OCI-LY1 (cell line): Measurements from ENCODE around the gene GDPD3.

ENCODE experiments used
- H2AFZ ChIP-seq: fragments of 200-600 bp; sonication (generic), shearing (Covaris generic); 2 replicates; pipeline ENCODE4 v1.6.0; 2014; ENCODE audit warnings: antibody characterized with exemption, mild to moderate bottlenecking, low read length
- H3F3A ChIP-seq: fragments of 200-600 bp; sonication (generic), shearing (Covaris generic); 2 replicates; pipeline ENCODE4 v1.6.0; 2014; ENCODE audit warnings: mild to moderate bottlenecking, antibody characterized with exemption, low read length, moderate library complexity; ENCODE audit not compliant: insufficient read depth
- H3K27ac ChIP-seq: fragments of 200-600 bp; sonication (generic); 2 replicates; pipeline ENCODE4 v1.5.1; 2014; ENCODE audit warnings: low read length, mixed run types, mild to moderate bottlenecking, low read depth; ENCODE audit not compliant: poor library complexity, severe bottlenecking
- H3K27me3 ChIP-seq: fragments of 200-600 bp; sonication (generic); 2 replicates; pipeline ENCODE4 v1.6.0; 2014; ENCODE audit warnings: antibody characterized with exemption, mild to moderate bottlenecking, low read length, moderate library complexity; ENCODE audit not compliant: insufficient read depth
- H3K36me3 ChIP-seq: fragments of 200-600 bp; sonication (generic); 2 replicates; pipeline ENCODE4 v1.6.1; 2014; ENCODE audit warnings: mild to moderate bottlenecking, antibody characterized with exemption, low read length, moderate library complexity, mixed read lengths; ENCODE audit not compliant: insufficient read depth
- H3K4me1 ChIP-seq: fragments of 200-600 bp; sonication (generic); 2 replicates; pipeline ENCODE4 v1.5.1; 2014; ENCODE audit warnings: mild to moderate bottlenecking, low read length, moderate library complexity; ENCODE audit not compliant: insufficient read depth, severe bottlenecking
- H3K4me2 ChIP-seq: fragments of 200-600 bp; sonication (generic), shearing (Covaris generic); 2 replicates; pipeline ENCODE4 v1.6.1; 2014; ENCODE audit warnings: low read length
- H3K4me3 ChIP-seq: fragments of 200-600 bp; sonication (generic); 2 replicates; pipeline ENCODE4 v1.5.1; 2014; ENCODE audit warnings: low read length, low read depth, mild to moderate bottlenecking, mixed read lengths; ENCODE audit not compliant: poor library complexity, severe bottlenecking
- H3K79me2 ChIP-seq: fragments of 200-600 bp; shearing (Covaris generic); 2 replicates; pipeline ENCODE4 v1.6.1; 2016; ENCODE audit warnings: mixed run types, low read length, mixed read lengths; ENCODE audit not compliant: insufficient read depth
- H3K9ac ChIP-seq: fragments of 200-600 bp; sonication (generic), shearing (Covaris generic); 2 replicates; pipeline ENCODE4 v1.6.1; 2014; ENCODE audit warnings: mild to moderate bottlenecking, low read length, mixed read lengths
- H3K9me2 ChIP-seq: fragments of 200-600 bp; sonication (generic), shearing (Covaris generic); 2 replicates; pipeline ENCODE4 v1.6.1; 2014; ENCODE audit warnings: low read depth, mild to moderate bottlenecking, low read length, mixed read lengths
- H3K9me3 ChIP-seq: fragments of 200-600 bp; shearing (Covaris generic); 2 replicates; pipeline ENCODE4 v1.6.1; 2014; ENCODE audit warnings: low read length, mixed read lengths
- H4K20me1 ChIP-seq: fragments of 200-600 bp; sonication (generic), shearing (Covaris generic); 2 replicates; pipeline ENCODE4 v1.6.0; 2016; ENCODE audit warnings: mild to moderate bottlenecking, low read length; ENCODE audit not compliant: insufficient read depth
- CTCF ChIP-seq: fragments of 200-600 bp; sonication (generic), shearing (Covaris generic); IDR thresholded peaks from 2 replicates; pipeline ENCODE4 v1.5.1; 2017; ENCODE audit warnings: mild to moderate bottlenecking, antibody characterized with exemption, low read length, moderate library complexity, mixed read lengths
- EZH2 ChIP-seq: fragments of 200-600 bp; sonication (generic), shearing (Covaris generic); IDR thresholded peaks from 2 replicates; pipeline ENCODE4 v1.8.0; 2017; ENCODE audit warnings: borderline replicate concordance, mixed run types, mild to moderate bottlenecking, antibody characterized with exemption, low read length, moderate library complexity, mixed read lengths

Gene GDPD3

GRCh38 chr16:30147843-30148510, 34.6 kb upstream of the GDPD3 start:
- Histone ChIP-seq H2AFZ (no peak overlapping the region), H3K9ac (no peak overlapping the region), H3K4me3 (no peak overlapping the region), H3K36me3 (no peaks in the 10 kb centered on the region), H3K9me2 (no peaks in the 10 kb centered on the region), H3K79me2 (no peaks in the 10 kb centered on the region), H3K4me1 (no peaks in the 10 kb centered on the region), H3F3A (no peaks in the 10 kb centered on the region), H3K27me3 (no peaks in the 10 kb centered on the region), H4K20me1 (no peaks in the 10 kb centered on the region), H3K4me2 (no peak overlapping the region), H3K27ac (no peak overlapping the region), H3K9me3 (0 out of 2 replicates have a peak, but pooled peaks cover 6% of the 10 kb centered on the region)
- no peak for TF ChIP-seq CTCF
- TF ChIP-seq EZH2: no peak

- H3K27me3 ChIP-seq: no peaks in the 10 kb centered on the region
- no peak overlapping the region for H3K9ac ChIP-seq
- H3K79me2 ChIP-seq: no peaks in the 10 kb centered on the region
- H3K4me1 ChIP-seq: no peaks in the 10 kb centered on the region
- H4K20me1 ChIP-seq: no peaks in the 10 kb centered on the region
- 0 out of 2 replicates have a peak, but pooled peaks cover 6% of the 10 kb centered on the region for H3K9me3 ChIP-seq
- no peaks in the 10 kb centered on the region for H3K36me3 ChIP-seq
- no peak overlapping the region for H3K4me2 ChIP-seq
- no peak overlapping the region for H3K4me3 ChIP-seq
- no peaks in the 10 kb centered on the region for H3K9me2 ChIP-seq
- no peaks in the 10 kb centered on the region for H3F3A ChIP-seq
- no peak overlapping the region for H3K27ac ChIP-seq
- no peak for TF ChIP-seq CTCF
- no peak overlapping the region for H2AFZ ChIP-seq
These were observed 32.3 kb upstream of the GDPD3 start for GRCh38 chr16:30145657-30146056.

GRCh38 chr16:30144917-30145316, 31.6 kb upstream of the GDPD3 start:
- no peaks in the 10 kb centered on the region for H3K36me3 ChIP-seq
- no peak overlapping the region for H3K27ac ChIP-seq
- H3K9me3 ChIP-seq: 0 out of 2 replicates have a peak, but pooled peaks cover 6% of the 10 kb centered on the region
- H3K27me3 ChIP-seq: no peaks in the 10 kb centered on the region
- no peaks in the 10 kb centered on the region for H3K9me2 ChIP-seq
- H3K4me2 ChIP-seq: no peak overlapping the region
- TF ChIP-seq EZH2: no peak
- no peak for TF ChIP-seq CTCF
- no peak overlapping the region for H2AFZ ChIP-seq
- H3K4me3 ChIP-seq: no peak overlapping the region
- no peaks in the 10 kb centered on the region for H3K79me2 ChIP-seq
- H3K4me1 ChIP-seq: peaks cover 4% of the 10 kb centered on the region
- H4K20me1 ChIP-seq: no peaks in the 10 kb centered on the region
- H3K9ac ChIP-seq: no peak overlapping the region
- H3F3A ChIP-seq: no peaks in the 10 kb centered on the region
